GM13977 (cell line): ENCODE data around the gene UBE3B.

Experiments
- DNase-seq: peaks from one replicate; pipeline ENCODE4 v3.0.0; 2012; ENCODE audit warnings: low spot score
- CTCF ChIP-seq: IDR thresholded peaks from 2 replicates; pipeline ENCODE4 v1.5.1; 2012; ENCODE audit warnings: mild to moderate bottlenecking, control low read depth; ENCODE audit not compliant: insufficient read depth; ENCODE audit errors: extremely low read depth, missing control alignments
- in situ Hi-C: fragments of 300-500 bp; cut with MboI; formaldehyde crosslinking; loops from one replicate; pipeline ENCODE4 v1.12.0; 2022; ENCODE audit warnings: low sequenced_read_pairs, low pct_unique_long_range_greater_than_20kb, mixed read lengths, inconsistent platforms; ENCODE audit not compliant: unreplicated experiment

Gene UBE3B

GRCh38 chr12:109549613-109550270 lies 72.3 kb downstream of the UBE3B start:
- TF ChIP-seq CTCF = no peak
- in situ Hi-C loops = no loop called here
- no peak for DNase-seq

- in situ Hi-C loops = no loop called here
- no peak for TF ChIP-seq CTCF
- DNase-seq = no peak
These were observed 72.8 kb downstream of the UBE3B start for GRCh38 chr12:109550281-109550680.

- DNase-seq = no peak
- TF ChIP-seq CTCF = no peak
- in situ Hi-C loops = no loop called here
These were observed 73.7 kb downstream of the UBE3B start for GRCh38 chr12:109551108-109551507.

GRCh38 chr12:109552971-109553370 lies 75.5 kb downstream of the UBE3B start:
- no peak for DNase-seq
- TF ChIP-seq CTCF = no peak
- in situ Hi-C loops = no loop called here

- in situ Hi-C loops = no loop called here
- no peak for DNase-seq
- no peak for TF ChIP-seq CTCF
These were observed 76.0 kb downstream of the UBE3B start for GRCh38 chr12:109553483-109553882.

- in situ Hi-C loops = no loop called here
- DNase-seq = no peak
These were observed 76.6 kb downstream of the UBE3B start for GRCh38 chr12:109553906-109554500.

More at GRCh38 chr12:109553906-109554500, 76.6 kb downstream of the UBE3B start:
- TF ChIP-seq CTCF = no peak
